Measurements from ENCODE around the gene PSMC3.

Gene PSMC3

GRCh38 chr11:47426062-47426956 is at the start of gene PSMC3:
TSS of gene PSMC3 (minus strand) at chr11:47426439. CDS start at chr11:47426279, 160 bp downstream.
- Histone ChIP-seq H3K9me3 (ENCODE audit: control insufficient read depth in 1 of 2, low read length in 2 of 2) (no peaks in the 10 kb centered on the region), H3K4me1 (ENCODE audit: control insufficient read depth in 1 of 2, insufficient read depth in 2 of 2, low read length in 2 of 2) (peaks cover 7 to 11% of the 10 kb centered on the region in 2 donors), H3K36me3 (ENCODE audit: control insufficient read depth in 1 of 2, insufficient read depth in 2 of 2, low read length in 2 of 2) (peaks cover 15 to 32% of the 10 kb centered on the region in 2 donors), H3K27ac (ENCODE audit: low read depth, low read length) (peak within 1 kb of the TSS; percentile 84), H3K4me3 (ENCODE audit: low read depth in 1 of 2, low read length in 2 of 2) (peak within 1 kb of the TSS; percentile 84 to 92), H3K27me3 (ENCODE audit: control insufficient read depth in 1 of 2, insufficient read depth in 2 of 2, low read length in 2 of 2) (no peaks in the 10 kb centered on the region), H3K9ac (ENCODE audit: low read depth in 1 of 2, low read length in 2 of 2) (peak within 1 kb of the TSS; percentile 65 to 75)

GRCh38 chr11:47470671-47471070 is 44.4 kb upstream of the PSMC3 start:
- Histone ChIP-seq H3K27ac (ENCODE audit: low read depth, low read length) (no peak overlapping the region), H3K4me1 (ENCODE audit: control insufficient read depth in 1 of 2, insufficient read depth in 2 of 2, low read length in 2 of 2) (peaks cover 14 to 20% of the 10 kb centered on the region in 2 donors), H3K36me3 (ENCODE audit: control insufficient read depth in 1 of 2, insufficient read depth in 2 of 2, low read length in 2 of 2) (peaks cover 47 to 77% of the 10 kb centered on the region in 2 donors)

GRCh38 chr11:47469361-47470179 is 43.3 kb upstream of the PSMC3 start:
- Histone ChIP-seq H3K27me3 (ENCODE audit: control insufficient read depth in 1 of 2, insufficient read depth in 2 of 2, low read length in 2 of 2) (no peaks in the 10 kb centered on the region), H3K4me3 (ENCODE audit: low read depth in 1 of 2, low read length in 2 of 2) (no peak overlapping the region), H3K9me3 (ENCODE audit: control insufficient read depth in 1 of 2, low read length in 2 of 2) (no peaks in the 10 kb centered on the region), H3K9ac (ENCODE audit: low read depth in 1 of 2, low read length in 2 of 2) (no peak overlapping the region), H3K36me3 (ENCODE audit: control insufficient read depth in 1 of 2, insufficient read depth in 2 of 2, low read length in 2 of 2) (peaks cover 36 to 75% of the 10 kb centered on the region in 2 donors), H3K27ac (ENCODE audit: low read depth, low read length) (no peak overlapping the region), H3K4me1 (ENCODE audit: control insufficient read depth in 1 of 2, insufficient read depth in 2 of 2, low read length in 2 of 2) (peaks cover 14 to 20% of the 10 kb centered on the region in 2 donors)

More at GRCh38 chr11:47470671-47471070, 44.4 kb upstream of the PSMC3 start:
- no peaks in the 10 kb centered on the region for H3K27me3 ChIP-seq (ENCODE audit: control insufficient read depth in 1 of 2, insufficient read depth in 2 of 2, low read length in 2 of 2)
- H3K9me3 ChIP-seq (ENCODE audit: control insufficient read depth in 1 of 2, low read length in 2 of 2), result no peaks in the 10 kb centered on the region
- no peak overlapping the region for H3K4me3 ChIP-seq (ENCODE audit: low read depth in 1 of 2, low read length in 2 of 2)
- H3K9ac ChIP-seq (ENCODE audit: low read depth in 1 of 2, low read length in 2 of 2), result no peak overlapping the region

- Histone ChIP-seq H3K36me3 (ENCODE audit: control insufficient read depth in 1 of 2, insufficient read depth in 2 of 2, low read length in 2 of 2) (peaks cover 30 to 75% of the 10 kb centered on the region in 2 donors), H3K9ac (ENCODE audit: low read depth in 1 of 2, low read length in 2 of 2) (no peak overlapping the region), H3K27me3 (ENCODE audit: control insufficient read depth in 1 of 2, insufficient read depth in 2 of 2, low read length in 2 of 2) (no peaks in the 10 kb centered on the region), H3K4me3 (ENCODE audit: low read depth in 1 of 2, low read length in 2 of 2) (no peak overlapping the region), H3K4me1 (ENCODE audit: control insufficient read depth in 1 of 2, insufficient read depth in 2 of 2, low read length in 2 of 2) (peaks cover 14 to 20% of the 10 kb centered on the region in 2 donors), H3K9me3 (ENCODE audit: control insufficient read depth in 1 of 2, low read length in 2 of 2) (no peaks in the 10 kb centered on the region), H3K27ac (ENCODE audit: low read depth, low read length) (no peak overlapping the region)
Measured at GRCh38 chr11:47468598-47469214, 42.5 kb upstream of the PSMC3 start.

GRCh38 chr11:47467357-47467756 is 41.1 kb upstream of the PSMC3 start:
- H3K27ac ChIP-seq (ENCODE audit: low read depth, low read length), result no peak overlapping the region
- H3K9me3 ChIP-seq (ENCODE audit: control insufficient read depth in 1 of 2, low read length in 2 of 2), result no peaks in the 10 kb centered on the region
- peaks cover 14 to 20% of the 10 kb centered on the region in 2 donors for H3K4me1 ChIP-seq (ENCODE audit: control insufficient read depth in 1 of 2, insufficient read depth in 2 of 2, low read length in 2 of 2)
- no peak overlapping the region for H3K9ac ChIP-seq (ENCODE audit: low read depth in 1 of 2, low read length in 2 of 2)
- H3K36me3 ChIP-seq (ENCODE audit: control insufficient read depth in 1 of 2, insufficient read depth in 2 of 2, low read length in 2 of 2), result peaks cover 20 to 62% of the 10 kb centered on the region in 2 donors
- H3K27me3 ChIP-seq (ENCODE audit: control insufficient read depth in 1 of 2, insufficient read depth in 2 of 2, low read length in 2 of 2), result no peaks in the 10 kb centered on the region
- no peak overlapping the region for H3K4me3 ChIP-seq (ENCODE audit: low read depth in 1 of 2, low read length in 2 of 2)

- Histone ChIP-seq H3K4me3 (ENCODE audit: low read depth in 1 of 2, low read length in 2 of 2) (no peak overlapping the region), H3K27ac (ENCODE audit: low read depth, low read length) (no peak overlapping the region), H3K9ac (ENCODE audit: low read depth in 1 of 2, low read length in 2 of 2) (no peak overlapping the region), H3K9me3 (ENCODE audit: control insufficient read depth in 1 of 2, low read length in 2 of 2) (no peaks in the 10 kb centered on the region), H3K27me3 (ENCODE audit: control insufficient read depth in 1 of 2, insufficient read depth in 2 of 2, low read length in 2 of 2) (no peaks in the 10 kb centered on the region), H3K36me3 (ENCODE audit: control insufficient read depth in 1 of 2, insufficient read depth in 2 of 2, low read length in 2 of 2) (peaks cover 15 to 56% of the 10 kb centered on the region in 2 donors), H3K4me1 (ENCODE audit: control insufficient read depth in 1 of 2, insufficient read depth in 2 of 2, low read length in 2 of 2) (peaks cover 14 to 20% of the 10 kb centered on the region in 2 donors)
Measured at GRCh38 chr11:47466701-47467250, 40.5 kb upstream of the PSMC3 start.

- H3K27me3 ChIP-seq (ENCODE audit: control insufficient read depth in 1 of 2, insufficient read depth in 2 of 2, low read length in 2 of 2), result no peaks in the 10 kb centered on the region
- H3K4me1 ChIP-seq (ENCODE audit: control insufficient read depth in 1 of 2, insufficient read depth in 2 of 2, low read length in 2 of 2), result peaks cover 14 to 20% of the 10 kb centered on the region in 2 donors
- no peak overlapping the region for H3K9ac ChIP-seq (ENCODE audit: low read depth in 1 of 2, low read length in 2 of 2)
- H3K36me3 ChIP-seq (ENCODE audit: control insufficient read depth in 1 of 2, insufficient read depth in 2 of 2, low read length in 2 of 2), result peaks cover 10 to 50% of the 10 kb centered on the region in 2 donors
- no peak overlapping the region for H3K27ac ChIP-seq (ENCODE audit: low read depth, low read length)
- H3K9me3 ChIP-seq (ENCODE audit: control insufficient read depth in 1 of 2, low read length in 2 of 2), result no peaks in the 10 kb centered on the region
- no peak overlapping the region for H3K4me3 ChIP-seq (ENCODE audit: low read depth in 1 of 2, low read length in 2 of 2)
Measured at GRCh38 chr11:47466201-47466600, 40.0 kb upstream of the PSMC3 start.

- no peak overlapping the region for H3K9ac ChIP-seq (ENCODE audit: low read depth in 1 of 2, low read length in 2 of 2)
- no peaks in the 10 kb centered on the region for H3K9me3 ChIP-seq (ENCODE audit: control insufficient read depth in 1 of 2, low read length in 2 of 2)
- H3K27ac ChIP-seq (ENCODE audit: low read depth, low read length), result no peak overlapping the region
- H3K36me3 ChIP-seq (ENCODE audit: control insufficient read depth in 1 of 2, insufficient read depth in 2 of 2, low read length in 2 of 2), result peaks cover 1 to 36% of the 10 kb centered on the region in 2 donors
- H3K4me3 ChIP-seq (ENCODE audit: low read depth in 1 of 2, low read length in 2 of 2), result no peak overlapping the region
- no peaks in the 10 kb centered on the region for H3K27me3 ChIP-seq (ENCODE audit: control insufficient read depth in 1 of 2, insufficient read depth in 2 of 2, low read length in 2 of 2)
- H3K4me1 ChIP-seq (ENCODE audit: control insufficient read depth in 1 of 2, insufficient read depth in 2 of 2, low read length in 2 of 2), result peaks cover 14 to 20% of the 10 kb centered on the region in 2 donors
Measured at GRCh38 chr11:47464483-47464882, 38.2 kb upstream of the PSMC3 start.

- Histone ChIP-seq H3K4me1 (ENCODE audit: control insufficient read depth in 1 of 2, insufficient read depth in 2 of 2, low read length in 2 of 2) (peaks cover 3 to 6% of the 10 kb centered on the region in 2 donors), H3K27ac (ENCODE audit: low read depth, low read length) (no peak overlapping the region), H3K4me3 (ENCODE audit: low read depth in 1 of 2, low read length in 2 of 2) (no peak overlapping the region), H3K9ac (ENCODE audit: low read depth in 1 of 2, low read length in 2 of 2) (no peak overlapping the region), H3K36me3 (ENCODE audit: control insufficient read depth in 1 of 2, insufficient read depth in 2 of 2, low read length in 2 of 2) (peaks cover 5 to 25% of the 10 kb centered on the region in 2 donors), H3K9me3 (ENCODE audit: control insufficient read depth in 1 of 2, low read length in 2 of 2) (no peaks in the 10 kb centered on the region), H3K27me3 (ENCODE audit: control insufficient read depth in 1 of 2, insufficient read depth in 2 of 2, low read length in 2 of 2) (no peaks in the 10 kb centered on the region)
Measured at GRCh38 chr11:47461876-47462275, 35.6 kb upstream of the PSMC3 start.

All from duodenal mucosa (tissue), 2 donors.